Keratinocyte (primary cell): ENCODE results near the gene ANKRD44. TPM values are rescaled to one million over a fixed set of nuclear protein-coding genes. Genes with fewer than 3 reads are reported as not detected.

ENCODE experiments used
- DNase-seq: peaks from one replicate; pipeline ENCODE4 v3.0.0-alpha.2; 2011; ENCODE audit warnings: low read depth, missing footprints, low spot score
- FAIRE-seq: peaks from 2 replicates; lab custom pipeline; 2011; peaks lifted over from hg19 to GRCh38; lab: Jason Lieb, UNC
- H2AFZ ChIP-seq: 2 replicates; pipeline ENCODE4 v1.6.0; 2012; ENCODE audit warnings: low read length, control low read depth, inconsistent platforms; ENCODE audit not compliant: control insufficient read depth
- H3K27ac ChIP-seq: 2 replicates; pipeline ENCODE4 v1.5.1; 2011; ENCODE audit warnings: low read length; ENCODE audit not compliant: control insufficient read depth, insufficient read depth
- H3K27me3 ChIP-seq: 3 replicates; pipeline ENCODE4 v1.6.0; 2011; ENCODE audit warnings: low read length; ENCODE audit not compliant: control insufficient read depth, insufficient read depth; ENCODE audit errors: extremely low read depth
- H3K36me3 ChIP-seq, 2 experiments: 2 replicates in 1 of 2; 3 replicates in 1 of 2; pipeline ENCODE4 v1.5.1; 2011; ENCODE audit warnings: low read length in 2 of 2, mild to moderate bottlenecking in 1 of 2; ENCODE audit not compliant: control insufficient read depth in 2 of 2, insufficient read depth in 2 of 2; ENCODE audit errors: extremely low read depth in 1 of 2
- H3K4me1 ChIP-seq: 3 replicates; pipeline ENCODE4 v1.5.1; 2011; ENCODE audit warnings: low read length; ENCODE audit not compliant: control insufficient read depth, insufficient read depth; ENCODE audit errors: extremely low read depth
- H3K4me2 ChIP-seq: 3 replicates; pipeline ENCODE4 v1.6.0; 2011; ENCODE audit warnings: low read depth, low read length; ENCODE audit not compliant: control insufficient read depth, insufficient read depth; ENCODE audit errors: extremely low read depth
- H3K4me3 ChIP-seq, 3 experiments: fragments of 200-600 bp in 1 of 3; sonication (generic) in 1 of 3; 2 replicates in 2 of 3; 3 replicates in 1 of 3; pipeline ENCODE4 v1.5.1; 2011 to 2016; ENCODE audit warnings: low read length in 3 of 3, mild to moderate bottlenecking in 3 of 3, control low read depth in 2 of 3, inconsistent platforms in 1 of 3, low read depth in 1 of 3, mixed read lengths in 1 of 3, mixed run types in 1 of 3, moderate library complexity in 1 of 3; ENCODE audit not compliant: control insufficient read depth in 2 of 3, insufficient read depth in 2 of 3; ENCODE audit errors: extremely low read depth in 1 of 3
- H3K79me2 ChIP-seq: 2 replicates; pipeline ENCODE4 v1.6.0; 2012; ENCODE audit warnings: low read length; ENCODE audit not compliant: control insufficient read depth, insufficient read depth
- H3K9ac ChIP-seq: 3 replicates; pipeline ENCODE4 v1.6.0; 2011; ENCODE audit warnings: low read length; ENCODE audit not compliant: control insufficient read depth, insufficient read depth; ENCODE audit errors: extremely low read depth
- H3K9me1 ChIP-seq: 3 replicates; pipeline ENCODE4 v1.6.0; 2011; ENCODE audit warnings: low read length; ENCODE audit not compliant: control insufficient read depth, insufficient read depth; ENCODE audit errors: extremely low read depth
- H3K9me3 ChIP-seq: 2 replicates; pipeline ENCODE4 v1.5.1; 2012; ENCODE audit warnings: low read depth, low read length; ENCODE audit not compliant: control insufficient read depth
- H4K20me1 ChIP-seq: 3 replicates; pipeline ENCODE4 v1.6.0; 2011; ENCODE audit warnings: low read length; ENCODE audit not compliant: control insufficient read depth, insufficient read depth; ENCODE audit errors: extremely low read depth
- EZH2 ChIP-seq: IDR thresholded peaks from one replicate; pipeline ENCODE4 v1.6.1; 2012; ENCODE audit warnings: inconsistent platforms, mild to moderate bottlenecking, low read length, moderate library complexity
- dilution Hi-C: fragments of 300-500 bp; cut with MboI; formaldehyde crosslinking; loops from one replicate; pipeline ENCODE4 v1.7.0; 2020; ENCODE audit warnings: low sequenced_read_pairs; ENCODE audit not compliant: extremely low pct_ligation_motif_present
- polyA plus RNA-seq, 5 experiments: library from polyadenylated mRNA; depleted of rRNA in 3 of 5; stranded (reverse) in 3 of 5; stranded (forward) in 1 of 5; unstranded in 1 of 5; fragments of >200 nt; gene quantifications; 1 replicate in 1 of 5; 2 replicates in 3 of 5; 3 replicates in 1 of 5; pipeline versions ENCODE4 v1.2.1 to v1.2.3, GENCODE V29; 2011 to 2012; ENCODE audit warnings: missing spikeins in 2 of 5, low read depth in 1 of 5, low replicate concordance in 1 of 5
- TF ChIP-seq, protein P1 (sequence below), 3 experiments: IDR thresholded peaks in 1 of 3; conservative IDR thresholded peaks in 1 of 3; optimal IDR thresholded peaks in 1 of 3; 2 replicates in 2 of 3; 3 replicates in 1 of 3; pipeline versions ENCODE3 to v1.5.1; 2011; ENCODE audit warnings: low read length in 3 of 3, mild to moderate bottlenecking in 3 of 3, moderate library complexity in 2 of 3, control low read depth in 1 of 3, inconsistent platforms in 1 of 3; ENCODE audit not compliant: insufficient read depth in 2 of 3; ENCODE audit errors: extremely low read depth in 1 of 3

ANKRD44 gene
- polyA plus RNA-seq, 1 donor (not counting 4 experiments of a cell fraction or from before 2014, with no cell fraction given): 0.35 TPM

DNA sequence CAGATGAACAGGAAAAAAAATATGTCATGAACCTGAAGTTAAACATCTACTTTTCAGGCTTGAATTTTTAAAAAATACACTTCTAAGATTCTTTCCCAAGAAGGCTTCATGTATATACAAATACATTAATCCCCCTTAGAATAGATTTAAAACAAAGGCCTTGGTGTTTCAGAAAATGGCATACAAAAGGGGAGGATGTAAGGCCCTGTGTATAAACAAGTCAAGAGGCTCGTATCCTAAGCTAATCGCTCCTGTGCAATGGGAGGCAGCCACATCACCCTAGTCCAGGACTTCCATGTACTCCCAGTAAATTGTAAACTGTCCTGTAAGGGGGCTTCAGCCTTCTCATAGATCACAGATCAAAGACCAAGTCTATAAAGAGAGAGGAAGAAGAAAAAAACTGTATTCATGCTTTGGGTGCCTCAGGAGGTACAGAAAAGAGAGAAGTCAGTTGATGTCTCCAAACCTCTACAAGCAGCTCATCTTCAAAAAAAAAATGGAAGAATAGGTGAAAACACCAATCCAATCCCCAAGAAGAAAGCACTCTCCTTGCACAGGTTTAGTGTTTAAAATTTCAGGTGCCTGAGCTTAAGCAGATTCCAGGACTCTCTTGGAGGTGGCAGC is 53.9 kb downstream of the ANKRD44 start:
- H3K36me3 ChIP-seq: no peaks in the 10 kb centered on the region
- no peaks in the 10 kb centered on the region for H4K20me1 ChIP-seq
- no peak for FAIRE-seq
- H3K9me1 ChIP-seq: no peaks in the 10 kb centered on the region
- TF ChIP-seq, protein P1, sequence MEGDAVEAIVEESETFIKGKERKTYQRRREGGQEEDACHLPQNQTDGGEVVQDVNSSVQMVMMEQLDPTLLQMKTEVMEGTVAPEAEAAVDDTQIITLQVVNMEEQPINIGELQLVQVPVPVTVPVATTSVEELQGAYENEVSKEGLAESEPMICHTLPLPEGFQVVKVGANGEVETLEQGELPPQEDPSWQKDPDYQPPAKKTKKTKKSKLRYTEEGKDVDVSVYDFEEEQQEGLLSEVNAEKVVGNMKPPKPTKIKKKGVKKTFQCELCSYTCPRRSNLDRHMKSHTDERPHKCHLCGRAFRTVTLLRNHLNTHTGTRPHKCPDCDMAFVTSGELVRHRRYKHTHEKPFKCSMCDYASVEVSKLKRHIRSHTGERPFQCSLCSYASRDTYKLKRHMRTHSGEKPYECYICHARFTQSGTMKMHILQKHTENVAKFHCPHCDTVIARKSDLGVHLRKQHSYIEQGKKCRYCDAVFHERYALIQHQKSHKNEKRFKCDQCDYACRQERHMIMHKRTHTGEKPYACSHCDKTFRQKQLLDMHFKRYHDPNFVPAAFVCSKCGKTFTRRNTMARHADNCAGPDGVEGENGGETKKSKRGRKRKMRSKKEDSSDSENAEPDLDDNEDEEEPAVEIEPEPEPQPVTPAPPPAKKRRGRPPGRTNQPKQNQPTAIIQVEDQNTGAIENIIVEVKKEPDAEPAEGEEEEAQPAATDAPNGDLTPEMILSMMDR (optimal IDR thresholded peaks at IDR 0.05 in 1 of 3, IDR thresholded peaks at IDR 0.05 in 1 of 3, conservative IDR thresholded peaks at IDR 0.05 in 1 of 3; ENCODE audit: extremely low read depth in 1 of 3, insufficient read depth in 2 of 3, low read length in 3 of 3): no peak
- TF ChIP-seq EZH2: no peak
- no peaks in the 10 kb centered on the region for H3K27me3 ChIP-seq
- no peaks in the 10 kb centered on the region for H3K4me1 ChIP-seq
- no peaks in the 10 kb centered on the region for H3K79me2 ChIP-seq
- H2AFZ ChIP-seq: no peak overlapping the region
- H3K27ac ChIP-seq: no peak overlapping the region
- no peak overlapping the region for H3K4me3 ChIP-seq
- no peaks in the 10 kb centered on the region for H3K9me3 ChIP-seq
- H3K4me2 ChIP-seq: no peak overlapping the region
- dilution Hi-C loops: no loop called here
- DNase-seq: no peak
- H3K9ac ChIP-seq: no peak overlapping the region

DNA sequence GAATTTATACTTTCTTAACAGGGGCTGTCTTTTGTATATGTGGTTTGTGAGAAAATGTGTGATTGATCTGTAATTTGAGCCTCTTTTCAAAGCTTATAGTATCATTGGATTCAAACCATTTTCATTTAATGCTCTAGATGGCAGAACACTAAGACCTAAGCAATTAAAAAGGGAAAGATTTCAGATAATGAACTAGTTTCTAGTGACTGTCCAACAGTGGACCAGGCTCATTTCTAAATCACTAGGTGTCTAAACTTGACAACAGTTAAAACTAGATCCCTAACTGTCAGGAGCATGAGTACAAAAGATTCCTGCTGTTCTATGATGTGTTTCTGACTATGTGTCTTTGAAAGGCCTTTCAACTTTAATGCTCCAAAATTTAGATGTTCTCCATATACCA is 54.6 kb downstream of the ANKRD44 start:
- Histone ChIP-seq H3K9me1 (no peaks in the 10 kb centered on the region), H2AFZ (no peak overlapping the region), H4K20me1 (no peaks in the 10 kb centered on the region), H3K9ac (no peak overlapping the region), H3K4me3 (no peak overlapping the region), H3K27ac (no peak overlapping the region), H3K27me3 (no peaks in the 10 kb centered on the region), H3K9me3 (no peaks in the 10 kb centered on the region), H3K79me2 (no peaks in the 10 kb centered on the region), H3K4me1 (no peaks in the 10 kb centered on the region), H3K36me3 (no peaks in the 10 kb centered on the region), H3K4me2 (no peak overlapping the region)
- no peak for DNase-seq
- FAIRE-seq: no peak
- TF ChIP-seq, protein P1 (optimal IDR thresholded peaks at IDR 0.05 in 1 of 3, IDR thresholded peaks at IDR 0.05 in 1 of 3, conservative IDR thresholded peaks at IDR 0.05 in 1 of 3; ENCODE audit: extremely low read depth in 1 of 3, insufficient read depth in 2 of 3, low read length in 3 of 3): no peak
- TF ChIP-seq EZH2: no peak
- dilution Hi-C loops: no loop called here
